Chondrocyte (in vitro differentiated cells): Measurements from ENCODE around the gene GMPPA. TPM values are rescaled to one million over a fixed set of nuclear protein-coding genes. Genes with fewer than 3 reads are reported as not detected.
A peak's percentile ranks its signal among the peaks of the same experiment; 100 is the strongest.

ENCODE experiments used
- DNase-seq: peaks from one replicate; pipeline ENCODE4 v3.0.0; 2021; ENCODE audit warnings: mixed read lengths, low spot score
- H3K27ac Mint-ChIP-seq: one replicate; pipeline ENCODE4 v1.8.0; 2021; ENCODE audit warnings: mild to moderate bottlenecking, moderate library complexity, mixed read lengths; ENCODE audit not compliant: unreplicated experiment
- H3K27me3 Mint-ChIP-seq: 2 replicates; pipeline ENCODE4 v1.8.0; 2021; ENCODE audit warnings: low read depth, mixed read lengths
- H3K36me3 Mint-ChIP-seq: 2 replicates; pipeline ENCODE4 v1.8.0; 2021; ENCODE audit warnings: low read depth, mixed read lengths
- H3K4me1 Mint-ChIP-seq: 2 replicates; pipeline ENCODE4 v1.8.0; 2021; ENCODE audit warnings: low read depth, mild to moderate bottlenecking, mixed read lengths
- H3K4me3 Mint-ChIP-seq: one replicate; pipeline ENCODE4 v1.8.0; 2021; ENCODE audit warnings: mild to moderate bottlenecking, moderate library complexity, mixed read lengths; ENCODE audit not compliant: unreplicated experiment
- H3K9me3 Mint-ChIP-seq: 2 replicates; pipeline ENCODE4 v1.8.0; 2021; ENCODE audit warnings: low read depth, mixed read lengths
- total RNA-seq: library from RNA; stranded (reverse); gene quantifications from 3 replicates; pipeline ENCODE4 v1.2.1, GENCODE V29; 2021
- TF ChIP-seq, protein P1 (sequence below): fragments of 200-600 bp; sonication (generic); IDR thresholded peaks from 2 replicates; pipeline ENCODE4 v1.5.0; 2021; ENCODE audit warnings: antibody characterized with exemption, mild to moderate bottlenecking, moderate library complexity

Gene GMPPA
- total RNA-seq, 1 donor from 2014 or later = 60.9 TPM

DNA sequence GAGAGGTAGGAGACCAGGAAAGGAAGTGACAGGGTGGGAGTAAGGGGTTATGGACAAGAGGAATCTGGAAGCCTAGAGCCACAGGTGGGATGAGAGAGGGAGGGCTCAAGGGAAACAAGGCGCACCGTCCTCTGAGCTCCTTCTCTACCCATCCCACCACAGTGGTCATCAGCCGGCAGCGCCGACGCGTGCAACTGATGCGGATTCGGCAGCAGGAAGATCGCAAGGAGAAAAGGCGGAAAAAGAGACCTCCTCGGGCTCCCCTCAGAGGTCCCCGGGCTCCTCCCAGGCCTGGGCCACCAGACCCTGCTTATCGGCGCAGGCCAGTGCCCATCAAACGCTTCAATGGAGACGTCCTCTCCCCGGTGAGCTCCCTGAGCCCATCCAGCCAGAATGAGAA lies 50.3 kb downstream of the GMPPA start:
- H3K9me3 Mint-ChIP-seq = no peaks in the 10 kb centered on the region
- no peak overlapping the region for H3K4me3 Mint-ChIP-seq
- H3K36me3 Mint-ChIP-seq = peaks cover 11% of the 10 kb centered on the region
- no peak overlapping the region for H3K27ac Mint-ChIP-seq
- TF ChIP-seq, protein P1, sequence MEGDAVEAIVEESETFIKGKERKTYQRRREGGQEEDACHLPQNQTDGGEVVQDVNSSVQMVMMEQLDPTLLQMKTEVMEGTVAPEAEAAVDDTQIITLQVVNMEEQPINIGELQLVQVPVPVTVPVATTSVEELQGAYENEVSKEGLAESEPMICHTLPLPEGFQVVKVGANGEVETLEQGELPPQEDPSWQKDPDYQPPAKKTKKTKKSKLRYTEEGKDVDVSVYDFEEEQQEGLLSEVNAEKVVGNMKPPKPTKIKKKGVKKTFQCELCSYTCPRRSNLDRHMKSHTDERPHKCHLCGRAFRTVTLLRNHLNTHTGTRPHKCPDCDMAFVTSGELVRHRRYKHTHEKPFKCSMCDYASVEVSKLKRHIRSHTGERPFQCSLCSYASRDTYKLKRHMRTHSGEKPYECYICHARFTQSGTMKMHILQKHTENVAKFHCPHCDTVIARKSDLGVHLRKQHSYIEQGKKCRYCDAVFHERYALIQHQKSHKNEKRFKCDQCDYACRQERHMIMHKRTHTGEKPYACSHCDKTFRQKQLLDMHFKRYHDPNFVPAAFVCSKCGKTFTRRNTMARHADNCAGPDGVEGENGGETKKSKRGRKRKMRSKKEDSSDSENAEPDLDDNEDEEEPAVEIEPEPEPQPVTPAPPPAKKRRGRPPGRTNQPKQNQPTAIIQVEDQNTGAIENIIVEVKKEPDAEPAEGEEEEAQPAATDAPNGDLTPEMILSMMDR = no peak
- H3K27me3 Mint-ChIP-seq = no peaks in the 10 kb centered on the region
- H3K4me1 Mint-ChIP-seq = peaks cover 24% of the 10 kb centered on the region
- no peak for DNase-seq

DNA sequence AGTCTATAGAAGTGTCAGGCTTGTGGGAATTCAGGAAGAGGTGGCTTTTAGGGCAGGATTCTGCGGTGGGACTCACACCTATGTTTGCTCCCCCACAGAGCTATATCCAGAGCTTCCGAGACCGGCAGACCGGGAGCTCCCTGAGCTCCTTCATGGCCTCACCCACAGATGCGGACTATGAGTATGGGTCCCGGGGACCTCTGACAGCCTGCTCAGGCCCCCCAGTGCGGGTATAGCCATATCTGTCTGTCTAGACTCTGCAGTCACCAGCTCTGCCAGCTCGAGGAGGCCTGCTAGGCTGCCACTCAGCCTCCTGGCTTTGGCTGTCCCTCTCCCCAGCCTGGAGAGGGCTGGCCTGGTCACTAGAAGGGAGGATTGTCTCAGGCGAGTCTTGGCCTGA lies 50.9 kb downstream of the GMPPA start:
- no peaks in the 10 kb centered on the region for H3K27me3 Mint-ChIP-seq

DNA sequence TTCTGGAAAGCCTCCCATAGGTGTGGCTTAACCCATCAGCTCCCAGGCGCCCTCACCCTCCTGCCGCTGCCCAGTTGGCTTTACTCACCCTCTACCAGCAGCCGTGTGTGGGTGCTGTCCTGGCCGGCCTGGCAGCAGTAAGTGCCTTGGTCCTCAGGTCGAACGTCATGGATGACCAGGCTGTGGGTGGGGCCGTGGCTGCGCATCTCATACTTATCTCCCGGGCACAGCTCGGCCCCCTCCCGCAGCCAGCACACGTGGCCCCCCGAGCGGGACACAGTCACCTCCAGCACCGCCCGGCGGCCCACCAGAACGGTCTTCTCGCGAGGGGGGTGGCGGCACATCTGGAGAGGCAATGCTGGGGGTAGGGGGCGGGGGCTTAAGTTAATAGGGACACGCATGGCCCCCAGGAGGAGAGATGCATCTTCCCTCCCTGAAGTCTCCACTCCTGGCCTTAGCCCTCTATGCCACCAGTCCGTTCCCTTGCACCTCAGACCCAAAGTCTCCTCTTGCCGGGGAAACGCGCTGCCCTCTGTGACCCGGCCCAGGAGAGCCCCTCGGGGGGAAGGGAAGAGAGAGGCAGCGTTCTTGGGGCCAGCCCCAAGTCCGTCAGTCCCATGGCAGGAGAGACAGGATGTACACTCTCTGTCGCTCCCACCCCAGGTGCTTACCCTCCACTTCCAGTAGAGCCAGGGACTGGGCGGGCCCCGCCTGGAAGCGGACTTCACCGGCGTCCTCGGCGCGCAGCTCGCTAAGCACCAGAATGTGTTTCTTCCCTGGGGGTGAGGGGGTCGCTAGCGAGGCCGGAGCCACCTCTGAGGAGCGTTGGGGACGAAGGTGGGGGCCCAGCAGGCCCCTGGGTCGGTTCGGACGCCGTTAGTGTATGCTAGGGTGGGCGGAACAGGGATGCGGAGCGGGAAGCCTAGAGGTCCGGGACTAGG lies 53.0 kb downstream of the GMPPA start:
- TF ChIP-seq, protein P1 = peak; percentile 8
- Mint-ChIP-seq H3K4me3 (peak overlapping the region; percentile 76), H3K27ac (peak overlapping the region; percentile 27), H3K27me3 (no peaks in the 10 kb centered on the region), H3K9me3 (no peaks in the 10 kb centered on the region), H3K36me3 (peaks cover 12% of the 10 kb centered on the region), H3K4me1 (peaks cover 15% of the 10 kb centered on the region)
- DNase-seq = no peak

More for the DNA sequence above, 50.9 kb downstream of the GMPPA start:
- no peak overlapping the region for H3K4me3 Mint-ChIP-seq
- peaks cover 11% of the 10 kb centered on the region for H3K36me3 Mint-ChIP-seq
- peaks cover 18% of the 10 kb centered on the region for H3K4me1 Mint-ChIP-seq
- TF ChIP-seq, protein P1 = no peak
- DNase-seq = no peak
- H3K27ac Mint-ChIP-seq = no peak overlapping the region
- H3K9me3 Mint-ChIP-seq = no peaks in the 10 kb centered on the region

DNA sequence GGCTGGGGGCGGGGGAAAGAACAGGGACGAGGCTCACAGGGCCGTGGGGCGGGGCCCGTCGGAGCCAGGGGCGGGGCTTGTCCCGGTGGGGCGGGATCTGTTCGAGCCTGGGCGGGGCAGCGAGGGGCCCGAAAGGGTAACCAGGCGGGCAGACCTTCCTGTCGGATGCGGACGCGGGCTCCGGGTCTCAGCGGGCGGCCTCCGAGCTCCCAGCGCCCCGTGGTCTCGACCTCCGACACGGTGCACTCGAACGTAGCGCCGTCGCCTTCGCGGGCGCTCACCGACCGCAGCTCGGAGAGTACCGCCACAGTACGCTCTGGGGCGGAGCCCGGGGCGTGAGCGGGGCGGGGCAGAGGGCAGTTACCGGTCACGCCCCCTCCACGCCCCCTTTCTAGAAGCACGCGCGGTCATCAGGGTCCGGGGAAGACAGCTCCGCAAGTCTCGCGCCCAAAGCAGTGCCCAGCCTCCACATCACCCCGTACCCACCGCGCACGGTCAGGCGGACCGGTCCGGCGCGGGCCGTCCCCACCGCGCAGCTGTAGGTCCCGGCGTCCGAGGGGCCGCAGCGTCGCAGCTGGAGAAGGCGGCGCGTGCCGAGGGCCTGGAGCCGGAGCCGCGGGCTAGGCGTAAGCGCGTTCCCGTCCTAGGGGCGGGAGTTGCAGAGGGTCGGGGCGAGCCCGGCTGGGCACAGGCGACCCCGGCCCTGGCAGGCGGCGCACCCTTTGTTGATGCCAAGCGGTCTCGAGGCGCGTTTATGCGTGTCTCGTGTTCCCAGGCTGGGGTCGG lies 53.9 kb downstream of the GMPPA start:
- H3K27me3 Mint-ChIP-seq = no peaks in the 10 kb centered on the region
- peaks cover 9% of the 10 kb centered on the region for H3K36me3 Mint-ChIP-seq
- H3K9me3 Mint-ChIP-seq = no peaks in the 10 kb centered on the region
- peaks cover 15% of the 10 kb centered on the region for H3K4me1 Mint-ChIP-seq
- peak; percentile 93 for DNase-seq
- H3K4me3 Mint-ChIP-seq = peak overlapping the region; percentile 76
- TF ChIP-seq, protein P1 = no peak
- H3K27ac Mint-ChIP-seq = no peak overlapping the region

DNA sequence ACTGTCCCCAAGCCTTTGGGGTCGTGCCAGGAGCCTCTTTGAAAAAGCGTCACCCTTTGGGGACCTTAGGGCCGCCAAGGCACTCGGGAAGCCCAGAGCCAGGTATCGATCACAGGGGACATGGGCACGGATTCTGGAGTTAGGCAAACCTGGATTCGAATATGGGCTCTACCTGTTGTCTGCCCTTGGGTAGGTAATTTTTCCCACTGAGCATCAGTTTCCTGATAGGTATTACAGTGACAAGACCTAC lies 54.4 kb downstream of the GMPPA start:
- Mint-ChIP-seq H3K36me3 (peaks cover 9% of the 10 kb centered on the region), H3K27ac (no peak overlapping the region), H3K27me3 (no peaks in the 10 kb centered on the region), H3K4me1 (peaks cover 15% of the 10 kb centered on the region), H3K9me3 (no peaks in the 10 kb centered on the region), H3K4me3 (no peak overlapping the region)
- TF ChIP-seq, protein P1 = no peak
- DNase-seq = no peak
